HG03521 (cell line): ENCODE measurements around the gene GNB5.

Source experiments
- ATAC-seq: cut with Tn5 transposase; IDR thresholded peaks from one replicate; pipeline ENCODE4 v1.9.1; 2021; ENCODE audit warnings: mild to moderate bottlenecking, moderate library complexity; ENCODE audit not compliant: unreplicated experiment

GNB5 gene

GRCh38 chr15:52146776-52147175, 44.4 kb downstream of the GNB5 start:
- no peak for ATAC-seq

- ATAC-seq, result no peak
Measured at GRCh38 chr15:52146261-52146660, 44.9 kb downstream of the GNB5 start.

DNA sequence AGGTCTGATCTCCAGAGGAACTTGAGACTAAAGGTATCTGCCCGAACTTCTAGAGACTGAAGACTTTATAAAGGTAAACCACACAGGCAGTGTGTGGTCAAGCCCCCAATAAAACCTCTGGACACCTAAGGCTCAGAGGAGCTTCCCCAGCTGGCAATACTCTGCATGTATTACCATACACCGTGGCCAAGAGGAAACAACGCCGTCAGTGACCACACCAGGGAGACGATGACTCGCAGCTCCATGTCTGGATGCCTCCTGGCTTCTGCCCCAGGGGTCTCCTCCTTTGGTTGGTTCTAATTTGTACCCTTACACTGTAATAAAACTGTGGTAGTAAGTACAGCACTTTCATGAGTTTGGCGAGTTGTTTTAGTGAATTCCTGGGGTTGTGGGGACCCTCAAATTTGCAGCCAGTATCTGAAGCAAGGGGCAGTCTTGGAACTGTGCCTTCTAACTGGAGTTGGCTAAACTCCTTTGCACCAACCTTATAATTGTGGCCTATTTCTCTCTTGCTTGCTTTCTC, 46.5 kb downstream of the GNB5 start:
- ATAC-seq, result no peak

GRCh38 chr15:52143873-52144272, 47.3 kb downstream of the GNB5 start:
- ATAC-seq, result no peak

GRCh38 chr15:52140646-52141045, 50.5 kb downstream of the GNB5 start:
- ATAC-seq, result no peak

DNA sequence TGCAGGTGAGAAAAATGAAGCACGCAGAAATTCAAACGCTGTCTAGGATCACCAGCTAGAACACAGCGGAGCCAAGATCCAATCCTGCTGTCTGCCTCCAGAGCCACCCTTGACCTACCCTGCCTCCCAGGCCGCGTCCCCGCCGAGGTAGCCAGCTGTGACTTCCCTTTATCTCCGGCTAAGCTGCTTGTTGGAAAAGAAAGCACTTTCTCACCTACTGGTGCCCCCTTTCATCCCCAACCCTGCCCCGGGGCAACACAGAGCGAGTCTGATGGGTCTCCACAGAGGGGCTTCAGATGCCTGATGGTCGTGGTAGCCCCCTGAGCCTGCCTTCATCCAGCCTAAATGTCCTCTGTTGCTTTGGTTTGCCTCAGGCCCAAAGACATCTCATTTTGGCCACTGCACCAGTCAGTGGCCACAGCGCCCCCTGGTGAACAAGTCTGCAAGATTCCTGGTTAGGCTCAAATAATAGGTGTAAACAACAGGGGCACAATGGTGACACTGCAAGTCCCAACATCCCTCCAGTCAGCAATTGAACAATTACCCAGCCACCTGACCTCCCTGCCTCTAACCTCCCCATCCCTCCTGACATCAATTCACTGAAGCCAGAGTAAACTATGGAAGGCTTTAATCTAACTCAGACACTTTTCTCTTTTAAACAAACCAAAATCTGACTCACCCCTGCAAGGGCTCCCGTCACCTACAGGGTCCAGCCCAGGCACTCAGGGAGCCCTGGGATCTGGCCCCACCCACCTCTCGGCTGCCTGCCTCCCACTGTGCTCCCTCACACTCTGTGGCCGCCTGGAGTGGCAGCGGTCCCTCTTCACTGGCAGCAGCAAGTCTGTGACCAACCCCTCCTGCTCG, 51.4 kb downstream of the GNB5 start:
- no peak for ATAC-seq

DNA sequence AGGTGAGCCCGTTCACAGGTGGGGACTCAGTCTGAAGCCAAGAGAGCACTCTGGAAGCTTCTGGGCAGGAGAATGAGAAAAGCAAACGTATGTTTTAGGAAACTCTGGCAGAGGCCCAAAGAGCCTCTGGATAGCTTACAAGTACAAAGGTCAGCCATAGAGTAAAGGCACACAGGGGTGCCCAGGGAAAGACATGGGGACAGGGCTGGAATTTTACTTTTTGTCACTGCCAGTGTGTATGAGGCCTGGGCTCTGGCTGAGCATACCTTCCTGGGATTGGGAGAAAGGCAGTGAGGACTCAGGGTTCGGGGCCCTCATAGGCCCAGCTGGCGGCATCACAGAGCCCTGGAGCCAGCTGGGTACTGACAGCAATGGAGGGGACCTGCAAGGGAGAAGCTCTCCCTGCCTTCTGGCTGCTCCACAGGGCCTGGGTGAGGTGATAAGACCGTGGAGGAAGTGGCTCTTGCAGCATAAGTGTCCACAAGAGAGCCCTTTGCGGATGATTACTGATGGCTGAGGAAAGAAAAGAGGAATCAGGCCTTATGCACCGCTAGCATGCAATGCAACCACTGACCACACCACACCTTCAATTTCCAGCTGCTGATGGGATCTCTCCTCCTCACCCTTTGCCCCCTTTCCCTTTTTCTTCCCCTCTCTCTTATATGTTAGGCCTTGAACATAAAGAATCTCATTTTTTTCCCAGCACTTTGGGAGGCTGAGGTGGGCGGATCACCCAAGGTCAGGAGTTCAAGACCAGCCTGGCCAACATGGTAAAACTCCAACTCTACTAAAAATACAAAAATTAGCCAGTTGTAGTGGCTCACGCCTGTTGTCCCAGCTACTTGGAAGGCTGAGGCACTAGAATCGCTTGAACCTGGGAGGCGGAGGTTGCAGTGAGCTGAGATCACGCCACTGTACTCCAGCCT, 53.5 kb downstream of the GNB5 start:
- ATAC-seq, result no peak

DNA sequence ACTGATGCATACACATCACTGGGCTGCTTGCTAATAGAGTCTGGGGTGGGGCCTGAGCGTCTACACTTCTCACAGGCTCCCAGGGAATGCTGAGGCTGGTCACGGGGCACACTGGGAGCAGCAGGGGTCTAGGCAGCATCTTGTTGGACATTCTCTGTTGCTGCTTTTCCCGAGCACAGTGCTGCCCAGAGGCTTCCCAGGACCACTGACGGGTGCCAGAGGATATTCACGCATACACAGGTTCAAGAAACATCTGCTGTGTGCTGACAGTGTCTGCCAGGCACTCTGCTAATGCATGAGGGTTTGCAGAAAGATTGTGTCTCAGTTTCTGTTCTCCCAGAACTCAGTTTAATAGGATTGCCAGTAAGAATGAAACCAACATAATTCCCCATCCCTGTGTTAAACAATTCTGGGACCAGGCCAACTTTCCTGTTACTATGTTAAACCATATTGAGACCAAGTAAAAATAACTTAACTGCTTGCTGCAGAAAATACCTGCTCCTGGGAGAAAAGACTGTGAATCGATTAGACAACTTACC, 54.7 kb downstream of the GNB5 start:
- ATAC-seq, result no peak

- ATAC-seq, result no peak
Measured at GRCh38 chr15:52134502-52135144, 56.6 kb downstream of the GNB5 start.

DNA sequence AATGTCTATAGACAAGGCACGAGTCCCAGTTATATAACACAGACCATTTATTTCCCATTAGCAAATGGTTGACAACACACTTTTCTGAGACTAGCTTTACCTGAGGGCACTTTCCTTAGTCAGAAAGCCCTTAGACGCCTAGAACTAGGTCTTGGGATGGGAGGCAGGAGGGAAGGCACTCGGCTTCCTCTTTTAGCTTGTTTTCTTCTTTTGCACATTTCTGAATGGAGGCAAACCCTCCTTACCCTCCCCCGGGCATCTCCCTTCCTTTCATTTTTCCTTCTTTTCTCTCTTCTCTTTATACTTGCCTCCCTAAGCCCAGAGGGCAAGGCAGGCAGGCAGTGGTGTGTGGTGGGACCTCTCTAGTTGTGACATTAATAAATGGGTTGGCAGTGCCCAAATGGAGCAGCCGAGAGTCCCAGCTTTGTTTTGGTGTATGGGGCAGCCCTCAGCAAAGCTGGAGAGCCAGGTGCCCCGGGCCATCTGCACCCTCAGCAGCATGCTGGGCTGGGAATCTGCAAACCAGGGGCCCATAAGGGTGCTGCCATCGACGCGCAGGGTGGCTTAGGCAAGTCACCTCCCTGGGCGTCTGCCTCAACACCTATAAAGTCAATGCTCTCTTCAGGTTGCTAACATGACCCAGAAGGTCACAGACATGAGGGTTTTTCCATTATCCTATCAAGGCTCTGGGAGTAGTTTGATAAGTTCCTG, 57.5 kb downstream of the GNB5 start:
- ATAC-seq, result no peak

DNA sequence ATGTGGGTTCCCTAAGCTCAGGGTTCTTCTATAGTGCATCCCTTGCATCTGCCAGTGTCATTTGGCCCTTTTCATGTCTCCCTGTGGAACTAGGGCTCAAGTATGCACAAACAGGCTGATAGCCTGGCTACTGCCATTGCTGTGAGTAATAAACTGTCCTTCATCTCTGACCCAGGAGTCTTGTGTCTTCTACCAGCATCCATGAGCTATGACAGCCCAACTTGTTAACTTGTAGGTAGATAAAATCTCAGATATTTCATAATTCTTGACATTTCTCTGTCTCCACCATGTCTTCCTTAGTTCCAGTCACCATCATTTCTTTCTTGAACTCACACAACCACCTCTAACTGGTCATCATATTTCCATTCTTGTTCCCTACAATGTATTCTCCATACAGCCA, 59.1 kb downstream of the GNB5 start:
- ATAC-seq, result no peak

GRCh38 chr15:52128568-52128967, 62.6 kb downstream of the GNB5 start:
- ATAC-seq, result no peak

GRCh38 chr15:52124270-52124880, 66.8 kb downstream of the GNB5 start:
- no peak for ATAC-seq

GRCh38 chr15:52121896-52122295, 69.3 kb downstream of the GNB5 start:
- no peak for ATAC-seq

DNA sequence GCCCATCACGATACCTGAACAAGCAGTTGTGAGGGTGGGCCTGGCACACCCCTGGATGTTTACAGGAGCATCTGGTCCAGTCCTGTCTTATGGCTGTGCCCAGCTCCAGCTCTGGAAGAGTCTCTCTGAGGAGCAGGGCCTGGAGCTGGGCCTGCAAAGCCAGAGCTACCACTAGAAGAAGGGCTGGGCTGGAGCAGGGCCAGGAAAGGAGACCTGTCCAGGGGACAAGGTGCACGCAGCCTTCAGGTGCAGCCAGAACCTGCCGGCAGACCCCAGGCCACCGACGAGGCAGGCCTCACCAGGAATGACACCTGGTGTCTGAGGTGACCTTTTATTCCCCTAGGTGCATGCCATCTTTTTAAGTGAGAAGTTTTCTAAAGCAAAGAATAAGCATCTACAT, 70.2 kb downstream of the GNB5 start:
- no peak for ATAC-seq

DNA sequence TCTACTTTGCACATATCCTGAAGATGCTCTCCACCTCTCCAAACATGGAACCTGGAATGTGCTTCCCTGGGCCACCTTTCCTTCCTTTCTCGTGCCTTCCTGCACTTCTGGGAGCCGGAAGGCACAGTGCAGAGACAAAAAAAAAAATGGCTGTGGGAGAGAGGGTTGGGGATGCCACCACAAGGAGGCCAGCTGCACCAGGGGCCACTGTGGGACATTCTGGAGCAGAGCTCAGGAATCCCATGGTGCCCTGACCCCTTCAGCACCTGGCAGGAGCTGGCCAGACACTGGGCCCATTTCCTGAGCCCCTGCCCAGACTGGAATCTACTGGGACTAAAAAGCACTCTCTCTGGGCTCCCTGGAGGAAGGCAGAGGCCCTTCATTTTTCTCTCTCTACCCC, 70.7 kb downstream of the GNB5 start:
- ATAC-seq, result no peak

- ATAC-seq, result no peak
Measured at GRCh38 chr15:52118969-52119749, 72.0 kb downstream of the GNB5 start.

DNA sequence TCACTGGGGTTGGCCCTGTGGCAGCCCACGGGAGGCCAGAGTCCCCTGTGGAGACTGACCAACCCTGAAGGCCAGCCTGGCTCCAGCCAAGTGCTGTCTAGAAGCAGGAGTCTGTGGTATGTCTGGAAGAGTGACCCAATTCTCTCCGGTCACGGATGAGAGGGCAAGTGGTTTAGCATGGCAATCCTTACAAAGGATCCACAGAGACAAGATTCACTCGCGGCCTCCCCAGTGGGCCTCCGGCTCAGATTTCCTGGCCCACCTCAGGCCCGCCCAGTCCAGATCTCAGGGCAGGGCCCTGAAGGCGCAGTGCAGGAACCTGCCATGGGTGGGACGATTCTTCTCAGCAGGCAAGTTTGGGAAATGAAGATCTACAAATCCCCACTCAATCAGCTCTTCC, 73.6 kb downstream of the GNB5 start:
- no peak for ATAC-seq
